ENCODE measurements around the gene EHF. TPM values are rescaled to one million over a fixed set of nuclear protein-coding genes. Genes with fewer than 3 reads are reported as not detected.

Gene EHF
- total RNA-seq, 2 donors from 2014 or later = 289 to 316 TPM

- H3K9me3 ChIP-seq = no peaks in the 10 kb centered on the region
- no peaks in the 10 kb centered on the region for H3K36me3 ChIP-seq
- TF ChIP-seq CTCF (IDR thresholded peaks at IDR 0.05) = no peak
- H3K27ac ChIP-seq = peak overlapping the region; percentile 76
- H3K9ac ChIP-seq (ENCODE audit: low read depth in 2 of 2, low read length in 2 of 2) = peak overlapping the region in 1 of 2 donors; percentile 82
- DNase-seq = no peak
- no peaks in the 10 kb centered on the region for H3K27me3 ChIP-seq
- peaks cover 17% of the 10 kb centered on the region for H3K4me1 ChIP-seq
- intact Hi-C loops (cut with DNase I) = no loop called here
- no peak overlapping the region for H3K4me3 ChIP-seq
Observed at GRCh38 chr11:34634694-34635062, 13.8 kb downstream of the EHF start.

- TF ChIP-seq CTCF (IDR thresholded peaks at IDR 0.05) = no peak
- peak overlapping the region; percentile 76 for H3K27ac ChIP-seq
- H3K27me3 ChIP-seq = no peaks in the 10 kb centered on the region
- no peaks in the 10 kb centered on the region for H3K9me3 ChIP-seq
- intact Hi-C loops (cut with DNase I) = no loop called here
- DNase-seq = no peak
- H3K4me1 ChIP-seq = peaks cover 17% of the 10 kb centered on the region
- H3K4me3 ChIP-seq = no peak overlapping the region
- no peaks in the 10 kb centered on the region for H3K36me3 ChIP-seq
- H3K9ac ChIP-seq (ENCODE audit: low read depth in 2 of 2, low read length in 2 of 2) = no peak overlapping the region
Observed at GRCh38 chr11:34636127-34636526, 15.2 kb downstream of the EHF start.

DNA sequence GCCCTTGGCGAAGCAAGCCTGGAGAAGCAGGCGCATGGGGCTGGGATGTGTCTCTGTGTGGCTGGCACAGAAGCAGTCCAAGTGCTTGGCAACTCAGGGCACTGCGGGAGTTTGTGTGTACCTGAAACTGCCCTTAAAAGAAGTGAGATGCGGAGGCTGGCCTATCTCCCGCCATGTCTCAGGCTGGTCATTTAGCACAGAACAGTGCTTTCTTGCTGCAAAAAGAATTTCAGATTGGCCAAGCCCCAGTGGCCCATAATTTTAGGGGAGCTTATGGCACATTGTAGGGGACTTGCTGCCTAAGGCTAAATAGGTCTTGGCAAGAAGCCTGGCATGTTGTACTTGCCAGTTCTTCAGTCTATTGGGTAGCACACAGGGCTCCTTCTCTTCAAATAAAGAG, 16.4 kb downstream of the EHF start:
- peak overlapping the region; percentile 48 to 79 for H3K9ac ChIP-seq (ENCODE audit: low read depth in 2 of 2, low read length in 2 of 2)
- no peaks in the 10 kb centered on the region for H3K36me3 ChIP-seq
- no peaks in the 10 kb centered on the region for H3K27me3 ChIP-seq
- DNase-seq = no peak
- peaks cover 17% of the 10 kb centered on the region for H3K4me1 ChIP-seq
- no peaks in the 10 kb centered on the region for H3K9me3 ChIP-seq
- intact Hi-C loops (cut with DNase I) = no loop called here
- peak overlapping the region; percentile 83 for H3K27ac ChIP-seq
- no peak overlapping the region for H3K4me3 ChIP-seq
- TF ChIP-seq CTCF (IDR thresholded peaks at IDR 0.05) = no peak

- peak overlapping the region in 1 of 2 donors; percentile 68 for H3K9ac ChIP-seq (ENCODE audit: low read depth in 2 of 2, low read length in 2 of 2)
- intact Hi-C loops (cut with DNase I) = no loop called here
- H3K36me3 ChIP-seq = no peaks in the 10 kb centered on the region
- TF ChIP-seq CTCF (IDR thresholded peaks at IDR 0.05) = no peak
- H3K27me3 ChIP-seq = no peaks in the 10 kb centered on the region
- peaks cover 14% of the 10 kb centered on the region for H3K4me1 ChIP-seq
- no peaks in the 10 kb centered on the region for H3K9me3 ChIP-seq
- DNase-seq = no peak
- no peak overlapping the region for H3K4me3 ChIP-seq
- peak overlapping the region; percentile 83 for H3K27ac ChIP-seq
Observed at GRCh38 chr11:34638897-34639296, 18.0 kb downstream of the EHF start.

DNA sequence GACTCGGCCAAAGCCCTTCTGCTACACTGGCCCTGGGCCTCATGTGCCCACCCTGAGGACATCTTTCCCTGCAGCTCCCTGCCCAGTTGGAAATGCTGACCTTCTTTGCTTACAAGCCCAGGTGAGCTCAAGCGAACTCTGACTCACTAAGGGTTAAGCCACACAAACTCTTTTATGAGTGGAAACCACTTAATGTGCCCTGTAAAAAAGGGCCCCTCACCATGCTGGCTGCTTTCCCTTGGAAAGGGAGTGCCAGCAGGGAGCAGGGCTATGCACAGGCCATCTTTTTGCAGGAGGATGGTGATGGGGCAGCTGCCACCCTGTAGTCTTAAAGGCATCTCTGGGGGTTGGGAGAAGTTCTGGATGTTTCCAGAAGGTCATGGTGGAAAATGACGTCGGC, 18.7 kb downstream of the EHF start:
- intact Hi-C loops (cut with DNase I) = no loop called here
- no peak for TF ChIP-seq CTCF (IDR thresholded peaks at IDR 0.05)
- DNase-seq = peak; percentile 75
- Histone ChIP-seq H3K9ac (ENCODE audit: low read depth in 2 of 2, low read length in 2 of 2) (peak overlapping the region; percentile 60 to 68), H3K4me1 (peaks cover 8% of the 10 kb centered on the region), H3K27me3 (no peaks in the 10 kb centered on the region), H3K4me3 (no peak overlapping the region), H3K27ac (peak overlapping the region; percentile 83), H3K9me3 (no peaks in the 10 kb centered on the region), H3K36me3 (no peaks in the 10 kb centered on the region)
